Fibroblast of skin of abdomen (primary cell): ENCODE measurements around the gene VPS35. TPM values are rescaled to one million over a fixed set of nuclear protein-coding genes. Genes with fewer than 3 reads are reported as not detected.
A peak's percentile ranks its signal among the peaks of the same experiment; 100 is the strongest.

Experiments
- DNase-seq: peaks from one replicate; pipeline ENCODE4 v3.0.0-alpha.2; 2013
- polyA plus RNA-seq, 2 experiments: library from polyadenylated mRNA; unstranded; fragments of 120-200 nt; gene quantifications; one replicate each; pipeline ENCODE4 v1.2.1, GENCODE V29; 2013; ENCODE audit not compliant: insufficient read length in 2 of 2

VPS35 gene
- 95.0 TPM for polyA plus RNA-seq (2013, experiment 1 of 2; ENCODE audit: insufficient read length)
- polyA plus RNA-seq (2013, experiment 2 of 2; ENCODE audit: insufficient read length), result 88.5 TPM

DNA sequence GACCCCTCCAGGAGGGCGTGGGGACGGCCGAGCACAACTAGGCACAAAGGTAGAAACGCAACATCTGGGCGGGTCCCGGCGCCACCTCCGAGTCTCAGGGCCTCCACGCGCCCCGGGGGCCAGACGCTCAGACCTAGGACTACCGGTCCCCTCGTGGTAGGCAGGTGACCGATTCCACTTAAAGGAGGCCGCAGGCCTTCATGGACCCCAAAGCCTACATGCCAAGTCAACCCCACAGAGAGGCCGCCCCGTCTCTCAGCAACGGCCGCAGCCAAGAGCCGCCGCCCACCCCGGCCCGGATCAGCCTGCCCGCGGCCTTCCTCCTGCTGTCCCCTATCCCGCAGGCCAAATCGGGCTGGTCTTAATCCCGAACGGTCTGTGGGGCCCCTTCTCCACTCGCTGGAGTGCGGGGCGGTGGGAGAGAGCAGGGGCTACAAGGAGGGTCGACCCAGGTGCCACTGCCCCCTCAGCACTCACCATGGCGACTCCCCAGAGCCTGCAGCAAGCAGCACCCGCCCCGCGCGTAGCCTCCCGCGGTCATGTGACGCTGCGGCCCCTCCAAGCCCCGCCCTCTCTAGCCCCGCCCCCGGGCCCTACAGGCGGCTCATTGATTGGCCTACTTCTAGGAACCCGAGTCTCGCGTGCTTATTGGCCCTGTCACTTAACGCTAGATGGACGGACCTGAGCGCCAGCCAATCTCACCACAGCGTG, at the start of gene VPS35:
VPS35 (minus strand) TSS at position 525 of the 711 bp plus-strand sequence; CDS start at position 480, 45 bp downstream.
- peak; percentile 99 for DNase-seq

DNA sequence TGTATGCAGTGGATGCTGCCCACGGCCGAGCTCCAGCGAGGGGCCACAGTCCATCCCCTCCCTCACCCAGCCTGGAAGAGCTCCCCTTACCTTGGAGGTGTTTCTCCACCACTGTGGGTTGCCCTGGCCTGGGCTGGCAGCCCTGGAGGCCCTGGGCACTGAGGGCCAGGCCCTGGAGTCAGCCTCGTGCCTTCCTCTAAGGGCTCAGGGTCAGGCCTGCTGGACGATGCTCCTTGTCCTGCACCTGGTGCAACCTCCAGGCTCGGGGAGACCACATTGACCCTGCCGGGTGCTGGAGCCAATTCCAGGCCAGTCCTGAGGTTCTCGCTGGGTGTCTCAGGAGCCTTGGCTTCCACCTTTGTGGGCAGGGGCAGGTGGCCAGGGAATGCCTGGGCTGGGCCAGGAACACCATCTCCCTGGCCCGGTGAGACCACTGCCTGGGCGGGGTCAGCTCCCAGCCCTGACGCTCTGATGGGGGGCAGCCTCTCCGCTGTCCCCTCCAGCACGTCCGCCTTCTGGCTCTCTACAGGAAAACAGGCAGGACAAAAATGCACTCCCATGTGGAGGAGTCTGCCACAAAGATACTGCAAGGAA, 48.7 kb upstream of the VPS35 start:
- no peak for DNase-seq

DNA sequence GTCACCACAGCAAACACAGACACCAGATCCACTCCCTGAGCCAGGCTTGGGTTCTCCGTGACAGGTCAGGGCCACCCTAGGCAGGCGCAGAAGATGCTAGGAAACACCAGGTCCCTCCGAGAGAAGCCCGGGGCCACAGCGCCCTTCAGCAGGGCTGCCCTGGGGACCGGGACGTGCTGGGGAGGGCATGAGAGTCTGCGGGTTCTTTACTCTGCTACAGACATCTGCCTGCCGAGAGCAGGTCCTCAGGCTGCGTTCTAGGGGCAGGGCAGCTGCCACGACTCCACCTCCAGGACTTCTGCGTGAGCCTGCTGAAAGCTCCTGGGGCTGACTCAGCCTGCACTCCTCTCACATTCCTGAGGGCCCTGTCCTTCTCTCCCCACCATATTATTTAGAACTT, 47.7 kb upstream of the VPS35 start:
- DNase-seq, result no peak

DNA sequence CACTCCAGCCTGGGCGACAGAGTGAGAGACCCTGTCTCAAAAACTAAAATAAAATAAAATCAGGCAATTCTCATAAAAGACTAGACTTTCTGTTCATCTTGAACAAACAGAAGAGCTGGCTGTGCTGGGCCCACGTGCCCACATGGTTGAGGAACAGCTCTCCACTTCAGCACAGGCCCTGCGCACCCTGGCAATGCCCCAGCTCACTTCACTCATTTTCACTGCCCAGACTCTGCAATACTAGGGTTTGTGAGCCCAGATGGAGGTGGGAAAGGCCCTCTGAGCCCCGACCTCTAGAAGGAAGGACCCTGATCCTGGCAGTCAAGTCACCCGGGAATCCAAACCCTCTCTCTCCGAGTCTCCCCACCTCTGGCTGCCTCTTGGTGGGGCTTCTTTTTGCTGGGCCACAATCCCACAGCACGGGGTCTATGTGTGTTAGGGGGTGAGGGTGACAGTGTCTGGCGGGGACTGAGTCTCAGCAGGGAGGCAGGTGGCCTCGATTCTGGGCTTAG, 44.4 kb upstream of the VPS35 start:
- no peak for DNase-seq

DNA sequence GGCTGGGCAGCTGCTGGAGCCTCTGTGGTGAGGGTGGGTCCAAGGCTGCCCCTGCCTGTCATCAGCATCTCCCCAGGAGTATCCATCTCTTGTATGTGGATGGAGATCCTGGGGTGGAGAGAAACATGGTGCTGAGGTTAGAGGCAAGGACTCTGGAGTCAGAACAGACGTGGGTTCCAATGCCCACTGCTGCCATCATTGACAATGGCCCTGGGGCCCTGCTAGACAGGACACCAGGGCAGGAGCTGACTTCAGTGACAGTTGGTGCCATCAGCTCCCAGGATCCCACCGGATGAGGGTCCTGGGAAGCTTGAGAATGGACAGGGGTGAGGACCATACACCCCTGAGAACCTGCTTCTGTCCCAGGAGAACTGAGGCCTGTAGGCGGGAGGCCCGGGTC, 43.6 kb upstream of the VPS35 start:
- no peak for DNase-seq

DNA sequence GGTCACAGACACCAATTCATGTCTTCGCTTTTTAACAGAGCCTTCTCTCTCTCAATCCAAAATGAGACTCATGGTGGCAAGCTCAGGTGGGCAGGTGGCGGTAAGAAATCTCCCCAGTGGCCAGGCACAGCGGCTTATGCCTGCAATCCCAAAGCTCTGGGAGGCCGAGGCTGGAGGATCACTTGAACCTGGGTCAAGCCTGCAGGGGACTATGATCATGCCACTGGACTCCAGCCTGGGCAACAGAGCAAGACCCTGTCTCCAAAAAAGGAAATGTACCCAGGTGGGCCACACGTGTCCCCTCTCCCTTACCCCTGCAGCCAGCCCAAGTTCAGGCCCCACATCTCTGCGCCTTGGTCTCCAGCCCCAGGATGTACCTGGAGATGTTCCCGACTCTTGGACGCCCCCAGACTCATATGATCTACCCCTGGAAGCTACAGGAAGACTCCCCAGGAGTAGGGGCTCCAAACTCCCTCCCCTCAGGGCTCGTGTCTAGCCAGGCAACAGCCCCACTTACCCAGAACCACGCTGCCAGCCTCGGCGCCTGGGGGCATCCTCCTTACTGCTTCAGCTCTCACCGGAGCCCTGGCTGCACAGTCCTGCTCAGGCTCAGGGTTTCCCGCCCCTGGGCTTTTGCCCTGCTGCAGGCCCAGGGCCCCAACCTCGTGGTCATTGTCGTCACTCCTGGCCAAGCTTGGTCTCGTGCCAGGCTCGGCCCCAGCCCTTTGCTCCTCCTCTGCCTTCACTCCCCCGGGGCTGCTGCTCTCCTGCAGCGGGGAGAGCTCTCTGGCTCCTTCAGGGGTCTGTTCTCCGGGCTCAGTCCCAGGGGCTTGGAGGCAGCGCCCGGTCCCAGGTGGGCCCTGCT, 42.9 kb upstream of the VPS35 start:
- DNase-seq, result no peak

DNA sequence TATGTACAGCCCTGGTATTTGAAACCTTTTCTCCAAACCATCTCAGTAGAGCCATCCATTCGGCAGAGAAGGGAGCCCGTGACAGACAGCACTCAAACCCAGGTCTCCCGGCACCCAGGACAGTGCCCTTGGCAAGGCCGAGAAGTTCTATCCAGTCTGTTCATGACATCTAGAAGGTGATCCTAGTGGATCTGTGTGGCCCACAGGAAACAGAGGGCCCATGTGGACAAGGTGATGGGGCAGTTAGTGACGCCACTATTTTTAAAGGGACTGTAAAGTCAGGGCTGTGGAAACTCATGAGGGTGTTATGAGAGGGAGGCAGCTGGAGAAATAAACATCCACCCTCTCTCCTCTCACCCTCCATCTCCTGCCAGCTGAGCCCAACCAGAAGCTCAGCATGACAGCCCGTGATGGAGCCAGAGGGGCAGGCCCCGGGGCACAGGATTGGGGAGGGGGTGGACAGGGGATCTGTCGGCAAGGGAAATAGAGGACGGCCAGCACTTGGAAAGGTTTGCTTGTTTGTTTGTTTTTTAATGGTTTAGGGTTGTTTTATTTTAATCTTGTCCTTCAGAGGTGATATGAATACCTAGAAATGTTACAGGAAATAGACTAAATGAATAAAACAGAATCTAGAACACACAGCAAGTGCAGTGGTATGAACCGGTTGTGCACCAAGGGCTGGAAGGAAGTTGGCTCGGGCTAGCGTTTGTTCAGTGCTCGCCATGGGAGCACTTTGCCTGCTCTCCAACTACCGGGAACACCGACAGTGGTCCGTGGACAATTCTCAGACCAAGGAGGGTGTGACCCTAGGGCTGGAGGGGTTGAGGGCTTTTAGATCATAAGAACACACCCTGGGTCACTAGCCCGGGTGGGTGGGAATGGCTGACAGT, 42.1 kb upstream of the VPS35 start:
- no peak for DNase-seq

DNA sequence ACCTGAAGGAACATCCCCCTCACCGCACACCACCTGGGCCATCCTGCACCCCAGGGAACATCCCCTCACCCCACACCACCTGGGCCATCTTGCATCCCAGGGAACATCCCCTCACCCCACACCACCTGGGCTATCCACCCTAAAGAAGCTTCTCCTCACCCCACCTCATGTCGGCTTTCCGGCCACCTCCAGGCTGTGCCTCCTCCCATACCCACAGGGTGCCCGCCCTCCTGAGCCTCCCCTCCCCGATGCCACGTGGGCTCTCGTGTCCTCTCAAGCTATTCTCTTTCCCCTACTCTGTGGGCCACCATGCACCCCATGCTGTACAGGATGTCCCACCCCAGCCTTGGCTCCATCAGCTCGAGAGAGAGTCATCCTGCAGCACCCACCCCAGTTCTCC, 41.1 kb upstream of the VPS35 start:
- no peak for DNase-seq

DNA sequence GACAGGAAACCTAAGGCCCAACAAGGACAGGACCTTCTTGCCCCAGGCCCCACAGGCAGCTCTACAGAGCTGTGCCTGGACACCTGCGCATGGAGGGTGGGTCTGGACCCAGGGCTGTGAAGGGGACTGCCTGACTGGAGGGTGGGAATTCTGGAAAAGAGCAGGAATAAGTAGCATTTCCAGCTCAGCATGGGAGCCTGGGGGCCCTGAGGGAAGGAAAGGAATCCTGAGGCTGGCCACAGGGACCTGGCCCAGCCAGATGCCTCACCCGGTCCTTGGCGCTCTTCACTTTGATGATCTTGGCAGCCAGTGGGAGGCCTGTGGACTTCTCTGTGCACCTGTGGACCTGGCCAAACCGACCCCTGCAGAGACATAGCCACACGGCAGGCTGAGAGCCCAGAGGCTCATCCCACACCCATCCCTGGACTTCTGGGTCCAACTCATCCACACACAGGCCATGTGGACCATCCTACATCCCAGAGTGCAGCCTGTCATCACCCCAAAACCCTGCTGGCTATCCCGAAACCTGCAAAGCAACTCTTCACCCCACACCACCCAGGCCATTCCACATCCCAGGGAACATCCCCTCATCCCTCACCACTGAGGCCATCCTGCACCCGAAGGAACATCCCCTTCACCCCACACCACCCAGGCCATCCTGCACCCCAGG, 40.5 kb upstream of the VPS35 start:
- DNase-seq, result no peak

DNA sequence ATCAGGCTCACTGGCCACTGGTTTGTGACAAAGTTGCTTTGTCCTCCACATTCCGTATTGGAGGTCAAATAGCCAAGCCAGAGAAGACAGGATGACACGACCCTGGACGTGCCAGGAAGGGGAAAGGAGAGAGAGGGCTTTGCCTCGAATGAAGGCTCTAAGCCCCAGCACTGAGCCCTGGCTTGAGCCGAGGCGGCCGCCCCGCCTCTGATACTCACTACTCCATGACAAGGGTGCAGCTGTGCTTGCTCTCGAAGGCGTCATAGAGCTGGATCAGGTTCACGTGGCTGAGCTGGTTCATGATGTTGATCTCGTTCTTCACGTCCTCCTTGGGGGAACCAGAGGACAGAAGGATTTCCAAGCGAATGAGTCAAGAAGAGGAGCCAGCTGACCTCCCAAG, 39.8 kb upstream of the VPS35 start:
- no peak for DNase-seq

DNA sequence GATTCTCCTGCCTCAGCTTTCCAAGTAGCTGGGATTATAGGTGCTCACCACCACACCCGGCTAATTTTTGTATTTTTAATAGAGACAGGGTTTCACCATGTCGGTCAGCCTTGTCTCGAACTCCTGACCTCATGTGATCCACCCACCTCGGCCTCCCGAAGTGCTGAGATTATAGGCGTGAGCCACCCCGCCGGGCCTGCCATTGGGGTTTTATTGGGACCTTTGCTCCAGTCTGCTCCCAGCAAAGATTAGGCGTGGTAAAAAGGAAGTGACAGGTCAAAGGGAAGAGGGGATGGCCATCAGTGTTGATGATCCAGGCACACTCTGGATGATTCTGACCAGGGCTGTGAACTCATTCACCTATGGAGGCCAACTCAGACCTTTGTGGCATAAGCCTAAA, 38.7 kb upstream of the VPS35 start:
- DNase-seq, result no peak

DNA sequence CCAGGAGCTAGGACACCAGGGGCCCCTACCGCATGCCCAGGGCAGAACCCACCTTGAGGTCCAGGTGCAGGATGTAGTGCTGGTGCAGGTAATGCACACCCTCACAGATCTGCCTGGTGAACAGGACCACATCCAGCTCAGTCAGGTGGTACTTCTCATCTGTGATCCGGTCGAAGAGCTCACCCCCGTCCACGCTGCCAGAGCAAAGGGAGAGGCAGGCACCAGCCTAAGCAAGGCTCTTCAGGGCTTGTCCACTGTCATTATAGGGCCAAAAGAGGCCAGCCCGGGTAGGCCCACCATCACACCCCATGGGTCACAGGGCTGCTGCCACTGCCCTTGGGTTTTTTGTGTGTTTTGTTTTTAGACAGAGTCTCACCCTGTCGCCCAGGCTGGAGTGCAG, 38.2 kb upstream of the VPS35 start:
- no peak for DNase-seq

DNA sequence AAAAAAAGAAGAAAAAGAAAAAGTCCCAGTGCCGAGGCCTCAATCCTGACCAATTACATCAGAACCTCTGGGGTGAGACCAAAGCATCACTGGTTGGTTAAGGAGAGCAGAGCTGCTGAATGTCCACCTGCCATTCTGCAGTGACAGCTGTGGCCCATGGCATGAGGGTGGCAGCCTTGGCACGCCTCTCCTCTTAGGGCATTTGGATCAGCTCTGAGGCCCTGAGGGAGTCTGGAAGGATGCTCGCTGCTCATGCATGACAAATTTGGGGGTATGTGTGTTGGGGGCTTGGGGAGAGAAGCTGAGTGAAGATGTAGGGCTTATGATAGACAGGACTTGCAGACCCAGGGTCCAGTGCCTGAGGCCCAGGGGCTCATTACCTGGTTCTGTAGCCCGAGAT, 32.9 kb upstream of the VPS35 start:
- no peak for DNase-seq

DNA sequence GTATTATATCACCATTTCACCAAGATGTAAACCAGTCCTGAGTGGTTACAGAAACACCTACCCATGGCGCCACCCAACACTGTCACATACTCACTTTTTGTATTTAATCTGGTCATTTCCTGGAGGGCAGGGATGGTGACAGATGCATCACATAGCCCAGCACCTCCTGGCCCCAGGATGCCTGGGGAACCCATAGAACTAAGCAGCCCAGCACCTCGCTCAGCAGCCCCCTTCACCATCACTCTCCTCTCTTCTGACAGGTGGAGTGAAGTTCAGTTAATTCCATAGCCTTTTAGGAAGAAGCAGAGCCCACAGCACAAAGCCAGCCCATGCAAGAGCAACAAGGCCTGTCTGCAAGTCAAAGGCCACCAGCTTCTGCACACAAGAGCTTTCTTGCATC, 31.6 kb upstream of the VPS35 start:
- DNase-seq, result no peak

DNA sequence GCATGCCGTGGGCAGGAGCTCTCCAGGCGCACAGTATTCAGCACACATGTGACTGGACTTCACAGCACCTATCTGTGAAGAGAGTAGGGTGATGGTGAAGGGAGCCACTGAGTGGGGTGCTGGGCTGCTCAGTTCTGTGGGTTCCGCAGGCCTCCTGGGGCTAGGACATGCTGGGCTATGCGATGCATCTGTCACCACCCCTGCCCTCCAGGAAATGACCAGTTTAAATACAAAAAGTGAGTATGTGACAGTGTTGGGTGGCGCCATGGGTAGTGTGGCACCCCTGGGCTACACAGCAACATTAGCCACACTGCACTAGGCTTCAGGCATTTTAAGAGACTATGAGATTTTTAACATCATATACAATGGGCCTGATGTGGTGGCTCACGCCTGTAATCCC, 30.6 kb upstream of the VPS35 start:
- no peak for DNase-seq

DNA sequence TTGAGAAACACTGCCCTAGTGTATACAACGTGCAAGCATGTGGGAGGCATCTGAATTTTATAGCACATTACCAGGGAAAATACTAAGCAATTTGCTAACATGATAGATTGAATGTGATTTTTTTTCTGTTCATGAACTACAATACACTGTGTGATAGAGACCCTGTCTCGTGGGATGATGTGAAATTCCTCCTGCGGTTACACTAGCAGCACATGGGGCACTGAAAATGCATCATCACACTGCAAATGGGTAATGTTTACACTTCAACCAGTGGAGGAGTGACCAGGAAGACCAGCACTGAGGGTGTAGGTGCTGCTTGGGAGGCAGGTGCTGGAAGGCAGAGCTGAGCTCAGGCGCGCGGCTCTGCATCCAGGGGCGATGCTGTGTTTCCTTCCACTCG, 29.2 kb upstream of the VPS35 start:
- no peak for DNase-seq

DNA sequence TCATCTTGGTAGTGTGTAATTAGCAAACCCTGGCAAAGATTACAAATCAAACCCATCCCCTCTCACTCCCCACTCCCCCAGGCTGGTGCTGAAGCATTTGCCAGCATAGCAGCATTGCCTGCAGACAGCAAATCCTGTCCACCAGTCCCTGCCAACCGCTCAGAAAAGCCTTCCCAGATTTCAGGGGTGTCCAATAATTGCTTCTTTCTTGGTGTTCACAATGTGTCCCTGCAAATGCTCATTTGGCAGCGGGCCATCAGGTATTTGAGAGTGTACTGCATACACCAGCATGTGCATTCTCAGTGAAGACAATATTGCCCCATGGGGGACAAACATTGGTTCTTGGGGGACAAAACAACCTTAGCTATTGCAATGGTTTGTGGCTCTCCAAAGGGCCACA, 28.7 kb upstream of the VPS35 start:
- DNase-seq, result no peak

DNA sequence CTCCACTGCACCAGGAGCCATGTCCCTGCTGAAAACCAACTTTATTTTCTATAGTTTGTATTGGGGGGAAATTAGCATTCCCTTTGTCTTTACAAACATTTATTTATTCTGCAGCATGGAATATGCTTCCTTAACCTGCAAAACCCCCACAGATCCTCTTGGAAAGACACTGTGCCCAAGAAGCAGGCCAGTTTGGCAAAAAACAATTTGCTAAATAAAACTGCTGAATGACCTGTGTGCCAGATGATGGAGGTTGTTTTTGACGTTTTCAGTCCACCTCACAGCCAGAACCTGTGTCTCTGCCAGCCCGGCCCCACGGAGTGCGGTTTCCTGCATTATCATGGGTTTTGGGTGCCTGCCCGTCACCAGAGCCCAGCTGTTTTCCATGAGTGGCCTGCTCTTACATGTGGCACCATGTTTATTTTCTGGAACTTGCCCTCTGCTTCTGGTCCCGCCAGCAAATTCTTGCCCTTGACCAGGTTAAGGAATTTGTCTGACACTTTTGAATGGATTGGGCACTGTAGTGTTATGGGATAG, 26.9 kb upstream of the VPS35 start:
- no peak for DNase-seq

DNA sequence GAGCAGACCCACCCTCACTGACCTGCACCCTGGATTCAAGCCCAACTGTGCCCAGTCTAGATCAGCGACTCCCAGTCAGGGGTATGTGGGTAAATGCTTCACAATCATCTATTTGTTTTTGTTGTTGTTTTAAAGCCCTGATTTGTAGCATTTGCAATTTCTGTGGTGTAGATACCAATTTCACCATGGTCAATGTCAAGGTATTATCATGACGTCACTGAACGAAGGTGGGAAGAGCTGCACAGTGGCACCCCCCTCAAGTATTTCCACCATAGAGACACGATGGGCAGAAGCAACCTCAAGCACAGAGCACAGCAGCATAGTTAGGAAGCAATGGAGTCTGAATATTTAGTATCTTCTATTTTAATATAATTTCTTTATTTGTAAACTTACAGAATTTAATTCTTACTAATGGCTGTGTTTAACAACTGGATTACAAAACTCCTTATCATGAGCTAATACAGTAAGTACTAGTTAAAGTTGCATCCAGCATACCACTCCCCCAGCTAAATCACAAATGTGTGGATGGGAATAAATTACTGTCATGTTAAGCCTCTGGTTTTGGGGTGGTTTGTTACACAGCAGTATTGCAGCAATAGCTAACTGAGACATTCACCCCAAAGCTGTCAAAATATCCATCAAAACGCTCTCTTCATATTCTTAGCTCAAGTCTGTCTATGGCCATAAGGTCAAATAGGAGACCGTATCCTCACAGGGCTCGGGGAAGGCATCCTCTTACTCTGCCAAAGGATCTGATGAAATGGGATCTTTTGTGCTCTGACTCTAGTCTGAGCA, 26.0 kb upstream of the VPS35 start:
- no peak for DNase-seq

DNA sequence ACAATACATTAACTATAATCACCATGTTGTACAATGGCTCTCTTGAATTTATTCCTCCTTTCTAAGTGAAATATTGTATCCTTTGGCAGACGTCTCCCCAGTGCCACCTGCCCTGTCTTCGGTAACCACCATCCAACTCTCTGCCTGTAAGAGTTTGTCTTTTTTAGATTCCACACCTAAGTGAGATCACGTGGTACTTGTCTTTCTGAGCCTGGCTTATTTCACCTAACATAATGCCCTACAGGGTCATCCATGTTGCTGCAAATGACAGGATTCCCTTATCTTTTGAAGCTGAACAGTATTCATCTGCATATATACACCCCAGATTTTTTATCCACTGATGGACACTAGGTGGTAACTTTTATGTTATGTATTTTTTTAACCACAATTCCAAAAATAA, 24.7 kb upstream of the VPS35 start:
- DNase-seq, result no peak

DNA sequence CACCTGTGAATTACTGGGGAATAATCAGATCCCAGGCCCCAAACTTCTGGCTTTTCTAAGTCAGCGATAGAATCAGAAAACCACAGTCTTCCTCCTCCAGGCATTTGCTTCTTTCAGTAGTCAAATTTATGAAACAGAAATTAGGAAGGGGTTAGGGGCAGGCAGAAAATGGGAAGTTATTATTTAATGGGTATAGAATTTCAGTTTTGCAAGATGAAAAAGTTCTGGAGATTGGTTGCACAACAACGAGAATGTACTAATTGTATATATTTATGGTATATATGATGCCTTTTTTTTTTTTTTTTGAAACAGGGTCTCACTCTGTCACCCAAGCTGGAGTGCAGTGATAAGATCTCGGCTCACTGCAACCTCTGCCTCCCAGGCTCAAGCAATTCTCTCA, 23.9 kb upstream of the VPS35 start:
- DNase-seq, result no peak
